Activated T-helper 1 cell treated with anti-CD3 and anti-CD28 coated beads, Interleukin-12 subunit alpha, Interleukin-12 subunit beta, Interleukin-2, Interleukin-4 antibody, amounts not matched to agents 30 ng/mL and 10 ng/mL and 1 ng/mL, durations not matched to agents 14 hours and 24 hours and 36 hours (primary cell): ENCODE measurements around the gene POLR2F. TPM values are rescaled to one million over a fixed set of nuclear protein-coding genes. Genes with fewer than 3 reads are reported as not detected.
"Not testable (repeated sequence)": the region's sequence is repeated elsewhere in the genome, so short reads cannot be mapped to it uniquely, and the experiment has no call there.

Experiments used
- DNase-seq: peaks from one replicate; pipeline ENCODE4 v3.0.0; 2021; ENCODE audit warnings: low spot score
- H3K27ac Mint-ChIP-seq: one replicate; pipeline ENCODE4 v1.8.0; 2021; ENCODE audit warnings: mild to moderate bottlenecking, mixed read lengths
- H3K27me3 Mint-ChIP-seq: one replicate; pipeline ENCODE4 v1.8.0; 2022; ENCODE audit warnings: mild to moderate bottlenecking, moderate library complexity, mixed read lengths; ENCODE audit not compliant: insufficient read depth
- H3K36me3 Mint-ChIP-seq: one replicate; pipeline ENCODE4 v1.8.0; 2021; ENCODE audit warnings: low read depth, mixed read lengths
- H3K4me1 Mint-ChIP-seq: one replicate; pipeline ENCODE4 v1.8.0; 2021; ENCODE audit warnings: low read depth, mixed read lengths
- H3K4me3 Mint-ChIP-seq: one replicate; pipeline ENCODE4 v1.8.0; 2021; ENCODE audit warnings: mild to moderate bottlenecking, moderate library complexity, mixed read lengths
- H3K9me3 Mint-ChIP-seq: one replicate; pipeline ENCODE4 v1.8.0; 2021; ENCODE audit warnings: mixed read lengths
- intact Hi-C: fragments of 100-400 bp; cut with micrococcal nuclease; formaldehyde crosslinking; loops from one replicate; pipeline ENCODE4 v1.15.1; 2024
- total RNA-seq: library from RNA; stranded (reverse); gene quantifications from 2 replicates; pipeline ENCODE4 v1.2.3, GENCODE V29; 2022

POLR2F gene
- total RNA-seq, 1 donor from 2014 or later = 102 TPM

DNA sequence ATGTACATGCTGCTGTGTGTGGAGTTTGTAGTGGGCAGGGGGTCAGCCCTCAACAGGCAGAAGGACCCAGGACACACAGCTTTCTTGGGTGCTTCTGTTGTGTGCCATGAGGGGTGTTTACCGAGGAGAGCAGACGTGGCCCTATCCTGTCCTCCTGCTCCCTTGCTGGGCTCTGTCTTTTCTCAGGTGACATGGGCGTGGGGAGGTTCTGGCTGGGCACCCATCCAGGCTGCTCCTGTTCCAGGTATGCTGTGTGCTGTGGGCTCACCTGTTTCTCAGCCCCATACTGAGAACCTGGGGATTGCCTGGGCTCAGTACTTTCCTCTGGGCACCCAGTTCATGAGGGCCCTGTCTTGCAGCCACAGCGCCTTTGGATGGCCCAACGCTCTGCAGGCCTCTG lies 24.1 kb upstream of the POLR2F start:
- H3K9me3 Mint-ChIP-seq = no peaks in the 10 kb centered on the region
- intact Hi-C loops = no loop called here
- H3K27me3 Mint-ChIP-seq = no peaks in the 10 kb centered on the region
- DNase-seq = no peak
- no peak overlapping the region for H3K4me3 Mint-ChIP-seq
- no peak overlapping the region for H3K27ac Mint-ChIP-seq
- peaks cover 11% of the 10 kb centered on the region for H3K4me1 Mint-ChIP-seq
- peaks cover 18% of the 10 kb centered on the region for H3K36me3 Mint-ChIP-seq

DNA sequence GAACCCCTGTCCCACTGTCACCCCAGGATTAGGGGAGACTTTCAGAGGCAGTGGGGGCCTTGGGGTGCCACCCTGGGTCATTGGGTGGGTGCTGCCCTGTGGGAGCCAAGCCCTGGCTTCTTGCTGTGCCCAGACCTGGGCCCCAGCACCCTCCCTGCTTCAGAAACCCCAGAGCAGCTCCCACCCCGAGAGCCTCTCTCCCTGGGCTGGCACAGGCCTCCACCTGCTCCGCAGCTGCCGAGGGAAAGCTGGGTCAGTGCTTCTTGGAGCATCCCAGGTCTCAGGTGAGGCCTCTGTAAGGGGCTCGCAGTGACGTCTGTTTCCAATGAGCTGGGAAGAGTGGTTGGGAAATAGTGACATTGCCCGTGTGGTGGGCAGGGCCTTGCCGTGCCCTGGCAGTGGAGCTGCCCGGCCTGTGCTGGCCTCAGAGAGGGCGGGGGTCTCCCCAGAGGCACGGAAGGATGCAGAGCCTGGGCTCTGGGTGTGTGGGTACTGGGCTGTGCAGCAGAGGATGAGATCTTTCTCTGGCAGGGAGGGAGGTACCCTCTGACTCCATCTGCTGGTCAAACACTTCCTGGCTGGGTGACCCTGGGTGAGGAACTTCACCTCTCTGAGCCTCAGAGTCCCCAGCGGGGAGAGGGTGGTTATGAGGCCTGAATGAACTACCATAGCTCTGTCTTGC lies 23.1 kb upstream of the POLR2F start:
- no peaks in the 10 kb centered on the region for H3K9me3 Mint-ChIP-seq

DNA sequence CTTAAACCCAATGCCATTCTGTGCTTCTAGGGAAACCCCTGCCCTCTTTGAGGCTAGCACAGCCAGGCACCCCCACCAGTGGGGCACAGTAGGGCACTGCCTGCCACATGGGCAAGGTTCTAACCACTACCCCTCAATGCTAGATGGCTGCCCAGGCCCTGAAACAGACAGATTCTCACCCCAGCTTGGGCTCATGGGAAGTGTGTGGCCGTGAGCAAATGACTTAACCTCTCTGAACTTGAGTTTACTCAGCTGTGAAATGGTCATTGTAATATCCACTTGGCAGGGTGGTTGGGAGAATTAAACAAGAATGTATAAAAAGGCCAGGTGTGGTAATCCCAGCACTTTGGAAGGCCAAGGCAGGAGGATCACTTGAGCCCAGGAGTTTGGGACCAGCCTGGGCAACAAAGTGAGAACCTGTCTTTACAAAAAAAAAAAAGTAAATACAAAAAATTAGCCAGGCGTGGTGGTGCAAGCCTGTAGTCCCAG lies 22.5 kb upstream of the POLR2F start:
- Mint-ChIP-seq H3K27ac (no peak overlapping the region), H3K4me1 (peaks cover 11% of the 10 kb centered on the region)

More for the DNA sequence above, 23.1 kb upstream of the POLR2F start:
- intact Hi-C loops = loop anchor here (5.0 kb wide), 1 partner anchor 33 kb away; no protein-coding TSS in a partner anchor
- DNase-seq = no peak
- Mint-ChIP-seq H3K36me3 (peaks cover 18% of the 10 kb centered on the region), H3K27me3 (no peaks in the 10 kb centered on the region), H3K4me1 (peaks cover 11% of the 10 kb centered on the region), H3K4me3 (no peak overlapping the region), H3K27ac (no peak overlapping the region)

DNA sequence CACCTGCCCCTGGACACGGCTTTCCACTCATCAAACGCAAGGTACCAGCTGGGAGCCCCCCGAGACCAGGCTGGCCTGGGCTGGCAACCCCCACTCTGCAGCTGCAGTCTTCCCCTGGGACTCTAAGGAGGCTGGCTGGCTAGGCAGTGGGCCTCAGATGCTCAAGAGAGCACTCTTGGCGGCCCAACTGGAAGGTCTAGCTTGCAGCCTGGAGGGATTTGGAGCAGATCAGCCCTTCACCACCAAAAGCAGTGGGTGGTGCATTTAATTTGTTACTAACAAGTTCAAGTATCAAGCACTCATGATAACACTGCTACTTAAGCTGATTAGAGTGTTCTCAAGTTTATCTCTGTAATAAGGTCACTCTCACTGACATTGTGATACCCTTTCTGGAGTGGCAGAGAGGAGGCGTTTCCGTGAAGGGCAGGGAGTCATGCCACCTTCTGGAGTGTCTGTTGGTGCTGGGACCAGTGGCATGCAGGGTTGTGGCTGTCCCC lies 21.6 kb upstream of the POLR2F start:
- Mint-ChIP-seq H3K27me3 (no peaks in the 10 kb centered on the region), H3K36me3 (peaks cover 16% of the 10 kb centered on the region), H3K27ac (no peak overlapping the region), H3K4me1 (peaks cover 11% of the 10 kb centered on the region), H3K9me3 (no peaks in the 10 kb centered on the region), H3K4me3 (no peak overlapping the region)
- no peak for DNase-seq
- intact Hi-C loops = loop anchor here (5.0 kb wide), 1 partner anchor 35 kb away; no protein-coding TSS in a partner anchor

More for the DNA sequence above, 22.5 kb upstream of the POLR2F start:
- no peaks in the 10 kb centered on the region for H3K9me3 Mint-ChIP-seq
- peaks cover 18% of the 10 kb centered on the region for H3K36me3 Mint-ChIP-seq
- no peak for DNase-seq
- no peak overlapping the region for H3K4me3 Mint-ChIP-seq
- intact Hi-C loops = loop anchor here (5.0 kb wide), 1 partner anchor 34 kb away; no protein-coding TSS in a partner anchor
- no peaks in the 10 kb centered on the region for H3K27me3 Mint-ChIP-seq

DNA sequence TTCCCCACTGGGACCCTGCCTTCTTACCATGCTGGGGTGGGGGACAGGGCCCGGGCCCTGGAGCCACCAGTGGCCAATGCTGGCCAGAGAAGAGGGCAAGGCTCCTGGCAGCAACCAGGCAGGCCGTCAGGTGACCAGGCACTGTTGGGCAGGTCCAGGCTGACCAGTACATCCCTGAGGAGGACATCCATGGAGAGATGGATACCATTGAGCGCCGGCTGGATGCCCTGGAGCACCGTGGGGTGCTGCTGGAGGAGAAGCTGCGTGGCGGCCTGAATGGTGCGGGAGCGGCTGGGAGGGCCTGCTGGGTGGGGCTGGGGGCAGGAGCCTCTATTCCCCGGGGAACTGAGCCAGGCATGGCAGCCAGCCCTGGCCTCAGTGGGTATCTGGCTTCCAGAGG lies 21.1 kb upstream of the POLR2F start:
- DNase-seq = no peak
- H3K27ac Mint-ChIP-seq = no peak overlapping the region
- peaks cover 16% of the 10 kb centered on the region for H3K36me3 Mint-ChIP-seq
- H3K9me3 Mint-ChIP-seq = no peaks in the 10 kb centered on the region
- no peak overlapping the region for H3K4me3 Mint-ChIP-seq
- H3K4me1 Mint-ChIP-seq = peaks cover 11% of the 10 kb centered on the region
- intact Hi-C loops = loop anchor here (5.0 kb wide), 1 partner anchor 35 kb away; no protein-coding TSS in a partner anchor
- no peaks in the 10 kb centered on the region for H3K27me3 Mint-ChIP-seq

DNA sequence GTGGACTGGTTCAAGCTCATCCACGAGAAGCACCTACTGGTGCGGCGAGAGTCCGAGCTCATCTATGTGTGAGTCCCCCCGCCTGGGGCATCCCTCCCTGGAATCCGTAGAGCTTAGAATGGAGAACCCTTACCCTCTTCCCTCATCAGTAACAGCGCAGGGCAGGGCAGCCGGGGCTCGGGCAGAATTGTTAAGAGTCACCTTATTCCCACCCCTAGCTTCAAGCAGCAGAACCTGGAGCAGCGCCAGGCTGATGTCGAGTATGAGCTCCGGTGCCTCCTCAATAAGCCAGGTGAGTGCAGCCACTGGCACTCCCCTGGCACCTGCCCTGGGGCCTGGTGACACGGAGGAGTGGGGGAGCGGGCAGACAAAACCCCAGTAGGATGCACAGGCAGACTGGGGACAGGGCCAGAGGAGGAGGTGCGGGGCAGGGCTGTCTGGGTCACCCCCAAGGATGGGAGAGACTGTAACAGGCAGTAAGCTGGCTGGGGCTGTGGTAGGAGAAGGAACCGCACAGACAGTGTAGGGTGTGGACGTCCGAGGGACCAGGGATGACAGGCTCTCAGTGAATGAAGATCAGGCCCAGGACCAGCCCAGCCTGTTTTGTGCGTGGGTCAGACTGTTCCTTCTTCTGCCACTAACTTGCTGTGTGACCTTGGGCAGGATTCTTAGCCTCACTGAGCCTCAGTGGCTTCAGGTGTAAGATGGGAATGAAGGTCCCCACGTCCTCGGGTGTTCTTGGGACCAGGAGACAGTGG lies 20.5 kb upstream of the POLR2F start:
- intact Hi-C loops = loop anchor here (5.0 kb wide), 1 partner anchor 36 kb away; no protein-coding TSS in a partner anchor
- H3K27ac Mint-ChIP-seq = no peak overlapping the region

DNA sequence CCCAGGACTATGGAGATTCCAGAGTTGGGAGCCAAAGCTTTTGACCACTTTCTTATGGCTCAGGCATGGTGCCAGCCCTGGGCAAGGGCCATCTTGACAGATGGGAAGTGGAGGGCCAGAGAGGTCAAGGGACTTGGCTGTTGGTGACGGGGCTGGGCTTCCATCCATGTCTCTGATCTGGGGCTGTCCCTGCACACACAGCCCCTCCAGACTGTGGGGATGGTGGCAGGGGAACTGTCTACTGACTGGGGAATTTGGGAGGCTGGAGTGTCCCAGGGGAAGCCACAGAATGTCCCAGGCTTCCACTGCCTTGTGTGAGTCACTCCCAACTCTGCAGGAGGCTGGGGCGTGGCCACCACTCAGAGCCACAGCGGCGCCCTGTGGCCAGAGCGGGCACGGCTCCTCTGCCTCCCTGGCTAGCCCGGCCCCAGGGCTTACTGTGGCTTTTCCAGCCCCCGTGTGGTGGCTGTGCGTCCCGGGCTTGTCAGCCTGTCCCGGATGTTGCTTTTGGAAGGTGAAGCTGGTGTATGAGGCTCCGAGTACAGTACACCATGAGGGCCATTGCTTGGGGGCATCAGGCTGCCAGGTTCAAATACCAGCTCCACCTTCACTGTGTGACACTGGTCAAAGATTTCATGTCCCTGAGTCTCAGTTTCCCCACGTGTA lies 19.7 kb upstream of the POLR2F start:
- H3K36me3 Mint-ChIP-seq = peaks cover 18% of the 10 kb centered on the region
- H3K27ac Mint-ChIP-seq = peak overlapping the region; percentile 34
- no peaks in the 10 kb centered on the region for H3K9me3 Mint-ChIP-seq
- no peaks in the 10 kb centered on the region for H3K27me3 Mint-ChIP-seq
- peak; percentile 78 for DNase-seq
- intact Hi-C loops = loop anchor here (1.0 to 5.0 kb wide), 4 partner anchors 19 to 117 kb away; partner anchors contain the start of genes C22orf23, MICALL1 and POLR2F
- H3K4me3 Mint-ChIP-seq = no peak overlapping the region
- peaks cover 11% of the 10 kb centered on the region for H3K4me1 Mint-ChIP-seq

More for the DNA sequence above, 20.5 kb upstream of the POLR2F start:
- H3K4me1 Mint-ChIP-seq = peaks cover 11% of the 10 kb centered on the region
- no peaks in the 10 kb centered on the region for H3K27me3 Mint-ChIP-seq
- DNase-seq = no peak
- no peaks in the 10 kb centered on the region for H3K9me3 Mint-ChIP-seq
- peaks cover 22% of the 10 kb centered on the region for H3K36me3 Mint-ChIP-seq
- no peak overlapping the region for H3K4me3 Mint-ChIP-seq

DNA sequence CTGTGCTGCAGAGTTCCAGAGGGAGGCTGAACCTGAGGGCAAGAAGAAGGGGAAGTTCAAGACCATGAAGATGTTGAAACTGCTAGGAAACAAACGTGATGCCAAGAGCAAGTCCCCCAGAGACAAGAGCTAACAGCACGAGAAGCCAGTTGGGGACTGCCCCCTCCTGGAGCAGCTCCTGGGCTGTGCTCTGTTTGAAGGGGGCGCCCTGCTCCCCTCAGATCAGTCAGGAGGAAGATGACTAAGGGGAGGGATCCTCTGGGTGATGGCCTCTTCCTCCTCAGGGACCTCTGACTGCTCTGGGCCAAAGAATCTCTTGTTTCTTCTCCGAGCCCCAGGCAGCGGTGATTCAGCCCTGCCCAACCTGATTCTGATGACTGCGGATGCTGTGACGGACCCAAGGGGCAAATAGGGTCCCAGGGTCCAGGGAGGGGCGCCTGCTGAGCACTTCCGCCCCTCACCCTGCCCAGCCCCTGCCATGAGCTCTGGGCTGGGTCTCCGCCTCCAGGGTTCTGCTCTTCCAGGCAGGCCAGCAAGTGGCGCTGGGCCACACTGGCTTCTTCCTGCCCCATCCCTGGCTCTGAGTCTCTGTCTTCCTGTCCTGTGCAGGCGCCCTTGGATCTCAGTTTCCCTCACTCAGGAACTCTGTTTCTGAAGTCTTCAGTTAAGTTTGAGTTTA lies 12.7 kb upstream of the POLR2F start:
- Mint-ChIP-seq H3K9me3 (no peaks in the 10 kb centered on the region), H3K4me3 (no peak overlapping the region), H3K27ac (no peak overlapping the region), H3K36me3 (peaks cover 10% of the 10 kb centered on the region), H3K27me3 (no peaks in the 10 kb centered on the region), H3K4me1 (no peaks in the 10 kb centered on the region)
- intact Hi-C loops = no loop called here
- DNase-seq = no peak

DNA sequence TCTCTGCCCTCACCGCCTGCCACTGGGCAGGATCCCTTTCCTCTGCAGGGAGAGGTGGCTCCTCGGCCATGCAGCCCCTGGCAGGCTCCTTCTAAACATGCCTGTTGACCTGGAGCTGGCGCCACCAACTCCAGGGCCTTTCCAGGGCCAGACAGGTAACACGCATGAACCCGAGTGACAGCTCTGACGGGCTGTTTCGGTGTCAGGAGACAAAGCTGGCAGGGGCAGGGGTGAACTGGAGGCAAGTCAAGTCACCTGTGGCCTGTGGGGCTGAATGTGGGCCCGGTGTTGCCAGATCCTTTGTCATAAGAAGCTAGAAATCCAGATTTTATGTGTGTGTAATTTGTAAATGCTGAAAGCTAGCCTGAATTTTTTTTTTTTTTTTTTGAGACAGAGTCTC lies 11.4 kb upstream of the POLR2F start:
- Mint-ChIP-seq H3K4me3 (no peak overlapping the region), H3K27me3 (no peaks in the 10 kb centered on the region), H3K36me3 (peaks cover 10% of the 10 kb centered on the region), H3K4me1 (no peaks in the 10 kb centered on the region), H3K9me3 (no peaks in the 10 kb centered on the region), H3K27ac (no peak overlapping the region)
- intact Hi-C loops = no loop called here
- no peak for DNase-seq

DNA sequence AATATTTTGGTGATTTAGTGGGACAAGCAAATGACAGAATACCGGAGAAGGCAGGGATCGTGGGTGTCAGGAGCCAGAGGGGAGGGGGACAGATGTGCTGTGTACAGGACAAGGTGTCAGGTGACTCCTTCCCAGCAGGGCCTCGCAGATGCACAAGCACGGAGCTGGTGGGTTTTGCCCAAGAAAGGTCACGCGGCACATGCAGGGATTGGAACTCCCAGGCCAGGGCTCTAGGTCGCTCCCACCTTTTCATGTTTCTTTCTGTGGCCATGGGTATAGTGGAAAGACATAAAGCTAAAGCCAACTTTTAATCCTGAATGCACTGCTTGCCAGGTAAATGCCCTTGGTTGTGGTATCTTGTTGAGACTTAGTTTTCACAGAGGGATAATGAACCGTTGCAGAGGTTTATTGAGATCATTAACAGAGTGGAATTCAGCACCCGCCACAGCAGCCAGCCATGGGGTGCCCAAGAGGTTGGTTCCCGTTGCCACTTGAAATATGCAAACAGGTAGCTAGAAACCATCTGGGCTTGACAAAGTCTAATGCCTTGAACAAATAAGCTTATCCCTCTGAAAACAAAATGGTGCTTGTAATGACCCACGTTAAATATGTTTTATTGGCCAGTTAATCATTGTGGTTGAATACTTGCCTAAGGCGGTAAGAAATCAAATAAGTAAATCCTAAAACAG lies 10.2 kb upstream of the POLR2F start:
- no peak for DNase-seq
- H3K4me3 Mint-ChIP-seq = no peak overlapping the region
- intact Hi-C loops = no loop called here
- no peak overlapping the region for H3K27ac Mint-ChIP-seq
- no peaks in the 10 kb centered on the region for H3K4me1 Mint-ChIP-seq
- no peaks in the 10 kb centered on the region for H3K9me3 Mint-ChIP-seq
- H3K36me3 Mint-ChIP-seq = peaks cover 4% of the 10 kb centered on the region
- H3K27me3 Mint-ChIP-seq = no peaks in the 10 kb centered on the region

DNA sequence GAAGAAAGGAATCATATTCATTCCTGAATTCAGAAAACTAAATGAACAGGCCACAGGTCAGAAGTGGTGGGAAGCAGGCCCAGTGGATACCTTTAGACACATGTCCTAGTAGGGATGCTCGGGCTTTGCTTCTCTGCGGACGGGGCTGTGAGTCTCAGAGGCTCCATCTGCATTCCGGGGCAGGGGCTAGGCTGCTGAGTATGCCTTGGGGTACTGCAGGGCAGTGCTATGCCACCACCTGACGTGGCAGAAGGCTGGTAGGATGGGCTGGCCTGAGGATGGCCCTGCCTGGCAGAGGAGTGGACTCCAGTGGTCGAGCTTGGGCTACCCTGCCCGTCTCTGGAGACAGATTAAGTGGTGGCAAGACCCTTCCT lies 9.7 kb upstream of the POLR2F start:
- H3K4me3 Mint-ChIP-seq = no peak overlapping the region
- H3K27ac Mint-ChIP-seq = no peak overlapping the region
- intact Hi-C loops = no loop called here
- H3K9me3 Mint-ChIP-seq = no peaks in the 10 kb centered on the region
- H3K36me3 Mint-ChIP-seq = peaks cover 4% of the 10 kb centered on the region
- H3K27me3 Mint-ChIP-seq = no peaks in the 10 kb centered on the region
- H3K4me1 Mint-ChIP-seq = no peaks in the 10 kb centered on the region
- no peak for DNase-seq

DNA sequence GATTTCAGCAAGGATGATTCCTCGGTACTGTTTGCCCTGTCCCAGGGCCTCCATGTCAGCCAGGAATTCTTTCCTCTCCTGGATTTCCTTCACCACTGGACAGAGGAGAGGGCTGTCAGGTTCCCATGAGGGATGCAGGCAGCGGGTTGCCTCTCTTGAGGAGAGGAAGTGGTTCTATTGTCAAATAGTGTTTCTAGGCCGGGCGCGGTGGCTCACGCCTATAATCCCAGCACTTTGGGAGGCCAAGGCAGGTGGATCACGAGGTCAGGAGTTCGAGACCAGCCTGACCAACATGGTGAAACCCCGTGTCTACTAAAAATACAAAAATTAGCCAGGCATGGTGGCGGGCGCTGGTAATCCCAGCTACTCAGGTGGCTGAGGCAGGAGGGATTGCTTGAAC lies 9.1 kb upstream of the POLR2F start:
- H3K4me1 Mint-ChIP-seq, H3K27me3 Mint-ChIP-seq, DNase-seq, H3K9me3 Mint-ChIP-seq, H3K27ac Mint-ChIP-seq, H3K4me3 Mint-ChIP-seq, intact Hi-C loops, H3K36me3 Mint-ChIP-seq: not testable (repeated sequence)
